Suprapubic skin (tissue), 4 donors: ENCODE measurements around the gene ADAP1. TPM values are rescaled to one million over a fixed set of nuclear protein-coding genes. Genes with fewer than 3 reads are reported as not detected.
A peak's percentile ranks its signal among the peaks of the same experiment; 100 is the strongest.
"Not testable (repeated sequence)": the region's sequence is repeated elsewhere in the genome, so short reads cannot be mapped to it uniquely, and the experiment has no call there.

Source experiments
- DNase-seq, 2 donors: peaks; one replicate each; pipeline ENCODE4 v3.0.0-alpha.2; 2019; ENCODE audit warnings: low spot score in 2 of 2
- H3K27ac ChIP-seq: fragments of 200-600 bp; sonication (generic); one replicate; pipeline ENCODE4 v1.5.1; 2019
- H3K27me3 ChIP-seq: fragments of 200-600 bp; sonication (generic); one replicate; pipeline ENCODE4 v1.5.1; 2019
- H3K36me3 ChIP-seq: fragments of 200-600 bp; sonication (generic); one replicate; pipeline ENCODE4 v1.5.1; 2019
- H3K4me1 ChIP-seq: fragments of 200-600 bp; sonication (generic); one replicate; pipeline ENCODE4 v1.5.1; 2019
- H3K4me3 ChIP-seq: fragments of 200-600 bp; sonication (generic); one replicate; pipeline ENCODE4 v1.5.1; 2019; ENCODE audit warnings: mild to moderate bottlenecking
- H3K9me3 ChIP-seq: fragments of 200-600 bp; sonication (generic); one replicate; pipeline ENCODE4 v1.5.1; 2019
- CTCF ChIP-seq, 2 donors: fragments of 200-600 bp in 1 of 2; fragments of 450-650 bp in 1 of 2; sonication (generic) in 1 of 2; IDR thresholded peaks; one replicate each; pipeline ENCODE4 v1.5.1; 2016 to 2019; ENCODE audit warnings: antibody characterized with exemption in 2 of 2, mild to moderate bottlenecking in 1 of 2, moderate library complexity in 1 of 2
- EP300 ChIP-seq: sonication (generic); formaldehyde crosslinking; IDR thresholded peaks from one replicate; pipeline ENCODE4 v1.6.1; 2017; ENCODE audit warnings: antibody characterized with exemption
- POLR2A ChIP-seq, 2 donors: fragments of 450-650 bp; IDR thresholded peaks; one replicate each; pipeline ENCODE4 v1.6.1; 2017; ENCODE audit warnings: antibody characterized with exemption in 2 of 2, mild to moderate bottlenecking in 2 of 2, moderate library complexity in 2 of 2
- POLR2AphosphoS5 ChIP-seq, 3 donors: sonication (generic); formaldehyde crosslinking; IDR thresholded peaks; one replicate each; pipeline ENCODE4 v1.6.1; 2017; ENCODE audit warnings: antibody characterized with exemption in 3 of 3
- WGBS: methylation state at CpG from one replicate; pipeline ENCODE4 v1.1.5; 2018; 5-methylcytosine and 5-hydroxymethylcytosine counted together
- total RNA-seq, 4 donors: library from RNA; depleted of rRNA; stranded (reverse); fragments of >200 nt; gene quantifications; one replicate each; pipeline ENCODE4 v1.1.0, GENCODE V29; 2016

ADAP1 gene
- total RNA-seq, 4 donors from 2014 or later: 4.1 to 9.1 (median 6.3) TPM

- peaks cover 16% of the 10 kb centered on the region for H3K27me3 ChIP-seq
- TF ChIP-seq POLR2A (IDR thresholded peaks at IDR 0.05) (no peak), EP300 (no peak), CTCF (IDR thresholded peaks at IDR 0.05) (no peak), POLR2AphosphoS5 (IDR thresholded peaks at IDR 0.05) (no peak)
- H3K27ac ChIP-seq: no peak overlapping the region
- no peak overlapping the region for H3K4me3 ChIP-seq
- peaks cover 2% of the 10 kb centered on the region for H3K36me3 ChIP-seq
- peak in 1 of 2 donors; percentile 58 for DNase-seq
- WGBS: 85% methylated on average over 37 of the region's 37 CpGs
- H3K4me1 ChIP-seq: peaks cover 31% of the 10 kb centered on the region
- H3K9me3 ChIP-seq: no peaks in the 10 kb centered on the region
Observed at GRCh38 chr7:961546-962400, 7.3 kb upstream of the ADAP1 start.

- not testable (repeated sequence) for H3K36me3 ChIP-seq, H3K9me3 ChIP-seq, H3K4me3 ChIP-seq, H3K27ac ChIP-seq
- Histone ChIP-seq H3K27me3 (peaks cover 18% of the 10 kb centered on the region), H3K4me1 (peaks cover 31% of the 10 kb centered on the region)
- WGBS: 51% methylated on average over 13 of the region's 13 CpGs
- peak in 1 of 2 donors; percentile 17 for DNase-seq
Observed at GRCh38 chr7:960972-961371, 6.5 kb upstream of the ADAP1 start.

- WGBS: 67% methylated on average over 30 of the region's 31 CpGs
- Histone ChIP-seq H3K27ac (no peak overlapping the region), H3K36me3 (no peaks in the 10 kb centered on the region), H3K4me1 (peaks cover 26% of the 10 kb centered on the region), H3K4me3 (no peak overlapping the region), H3K9me3 (no peaks in the 10 kb centered on the region), H3K27me3 (peaks cover 19% of the 10 kb centered on the region)
- TF ChIP-seq CTCF (IDR thresholded peaks at IDR 0.05) (no peak), POLR2A (IDR thresholded peaks at IDR 0.05) (no peak), POLR2AphosphoS5 (IDR thresholded peaks at IDR 0.05) (no peak), EP300 (no peak)
- DNase-seq: peak in 1 of 2 donors; percentile 49
Observed at GRCh38 chr7:960269-960871, 5.9 kb upstream of the ADAP1 start.

GRCh38 chr7:959740-960139, 5.3 kb upstream of the ADAP1 start:
- peaks cover 24% of the 10 kb centered on the region for H3K27me3 ChIP-seq

GRCh38 chr7:959271-959670, 4.8 kb upstream of the ADAP1 start:
- no peaks in the 10 kb centered on the region for H3K9me3 ChIP-seq
- peaks cover 27% of the 10 kb centered on the region for H3K27me3 ChIP-seq
- no peaks in the 10 kb centered on the region for H3K36me3 ChIP-seq
- TF ChIP-seq POLR2AphosphoS5 (IDR thresholded peaks at IDR 0.05) (no peak), CTCF (IDR thresholded peaks at IDR 0.05) (no peak), POLR2A (IDR thresholded peaks at IDR 0.05) (no peak)
- no peak overlapping the region for H3K27ac ChIP-seq
- H3K4me3 ChIP-seq: no peak overlapping the region
- DNase-seq: peak in 1 of 2 donors; percentile 35
- H3K4me1 ChIP-seq: peaks cover 15% of the 10 kb centered on the region
- WGBS: 79% methylated on average over 20 of the region's 20 CpGs

More at GRCh38 chr7:959740-960139, 5.3 kb upstream of the ADAP1 start:
- not testable (repeated sequence) for H3K27ac ChIP-seq, H3K36me3 ChIP-seq, H3K4me3 ChIP-seq, H3K9me3 ChIP-seq
- 96% methylated on average over 10 of the region's 10 CpGs for WGBS
- peaks cover 20% of the 10 kb centered on the region for H3K4me1 ChIP-seq
- peak in 1 of 2 donors; percentile 15 for DNase-seq
